ENCODE results near the gene EPS8L1. TPM values are rescaled to one million over a fixed set of nuclear protein-coding genes. Genes with fewer than 3 reads are reported as not detected.

EPS8L1 gene
- total RNA-seq, 1 experiment from 2014 or later, result 75.8 TPM

- no peak overlapping the region for H3K4me3 ChIP-seq (ENCODE audit: low read length)
- no peak overlapping the region for H3K4me2 ChIP-seq (ENCODE audit: low read length)
- no peaks in the 10 kb centered on the region for H3K4me1 ChIP-seq (ENCODE audit: insufficient read depth, low read length)
- H3K36me3 ChIP-seq (ENCODE audit: low read depth, low read length), result peaks cover 51% of the 10 kb centered on the region
- ChIA-PET CTCF (no interaction called here), POLR2A (ENCODE audit: unreplicated experiment) (no interaction called here)
- DNase-seq (no peak), ATAC-seq (no peak)
- intact Hi-C loops (cut with micrococcal nuclease), result no loop called here
- no peak overlapping the region for H3K9ac ChIP-seq (ENCODE audit: low read length)
- no peaks in the 10 kb centered on the region for H3K27me3 ChIP-seq (ENCODE audit: low read length)
- H3K27ac ChIP-seq (ENCODE audit: low read length), result no peak overlapping the region
- TSS peak; percentile 4 for BruUV-seq (replicated peaks)
- H3F3A ChIP-seq (ENCODE audit: low read length, unreplicated experiment), result no peaks in the 10 kb centered on the region
- no peaks in the 10 kb centered on the region for H3K9me2 ChIP-seq (replicated peaks; ENCODE audit: low read length)
- H3K79me2 ChIP-seq (ENCODE audit: low read length), result peaks cover 7% of the 10 kb centered on the region; the same call in 1 of the 2 replicates
- H3K9me3 ChIP-seq (ENCODE audit: low read length), result no peaks in the 10 kb centered on the region
- H4K20me1 ChIP-seq (ENCODE audit: low read length), result no peaks in the 10 kb centered on the region
- no peak overlapping the region for H2AFZ ChIP-seq (ENCODE audit: low read length)
- no peak for TF ChIP-seq CTCF (conservative IDR thresholded peaks at IDR 0.05; ENCODE audit: low read depth, low read length)
- TF ChIP-seq EZH2phosphoT487 (IDR thresholded peaks at IDR 0.05; ENCODE audit: borderline replicate concordance, low read length), result no peak
- no peak for TF ChIP-seq EZH2 (IDR thresholded peaks at IDR 0.05; ENCODE audit: low read length, unreplicated experiment)
These were observed 27.7 kb upstream of the EPS8L1 start for GRCh38 chr19:55047951-55048350.

GRCh38 chr19:55048446-55048845 lies 27.2 kb upstream of the EPS8L1 start:
- no peak overlapping the region for H3K9ac ChIP-seq (ENCODE audit: low read length)
- no peaks in the 10 kb centered on the region for H3K4me1 ChIP-seq (ENCODE audit: insufficient read depth, low read length)
- no peaks in the 10 kb centered on the region for H3K27me3 ChIP-seq (ENCODE audit: low read length)
- peaks cover 7% of the 10 kb centered on the region; the same call in 1 of the 2 replicates for H3K79me2 ChIP-seq (ENCODE audit: low read length)
- H2AFZ ChIP-seq (ENCODE audit: low read length), result no peak overlapping the region
- no peak overlapping the region for H3K4me3 ChIP-seq (ENCODE audit: low read length)
- no peaks in the 10 kb centered on the region for H3F3A ChIP-seq (ENCODE audit: low read length, unreplicated experiment)
- intact Hi-C loops (cut with micrococcal nuclease), result no loop called here
- no peaks in the 10 kb centered on the region for H3K9me2 ChIP-seq (replicated peaks; ENCODE audit: low read length)
- no peak for DNase-seq
- ChIA-PET CTCF (no interaction called here), POLR2A (ENCODE audit: unreplicated experiment) (no interaction called here)
- no peak overlapping the region for H3K4me2 ChIP-seq (ENCODE audit: low read length)
- H3K9me3 ChIP-seq (ENCODE audit: low read length), result no peaks in the 10 kb centered on the region
- BruUV-seq (replicated peaks), result no TSS peak
- H4K20me1 ChIP-seq (ENCODE audit: low read length), result no peaks in the 10 kb centered on the region
- no peak for ATAC-seq
- peaks cover 55% of the 10 kb centered on the region for H3K36me3 ChIP-seq (ENCODE audit: low read depth, low read length)
- no peak overlapping the region for H3K27ac ChIP-seq (ENCODE audit: low read length)
- TF ChIP-seq EZH2phosphoT487 (IDR thresholded peaks at IDR 0.05; ENCODE audit: borderline replicate concordance, low read length), result no peak
- TF ChIP-seq EZH2 (IDR thresholded peaks at IDR 0.05; ENCODE audit: low read length, unreplicated experiment), result no peak
- TF ChIP-seq CTCF (conservative IDR thresholded peaks at IDR 0.05; ENCODE audit: low read depth, low read length), result no peak

- no peaks in the 10 kb centered on the region for H3F3A ChIP-seq (ENCODE audit: low read length, unreplicated experiment)
- H3K4me2 ChIP-seq (ENCODE audit: low read length), result no peak overlapping the region
- ChIA-PET POLR2A (ENCODE audit: unreplicated experiment) (no interaction called here), CTCF (no interaction called here)
- no peaks in the 10 kb centered on the region for H3K27me3 ChIP-seq (ENCODE audit: low read length)
- TF ChIP-seq EZH2phosphoT487 (IDR thresholded peaks at IDR 0.05; ENCODE audit: borderline replicate concordance, low read length) (no peak), EZH2 (IDR thresholded peaks at IDR 0.05; ENCODE audit: low read length, unreplicated experiment) (no peak), CTCF (conservative IDR thresholded peaks at IDR 0.05; ENCODE audit: low read depth, low read length) (no peak)
- intact Hi-C loops (cut with micrococcal nuclease), result no loop called here
- ATAC-seq (no peak), DNase-seq (no peak)
- BruUV-seq (replicated peaks), result no TSS peak
- H4K20me1 ChIP-seq (ENCODE audit: low read length), result no peaks in the 10 kb centered on the region
- no peaks in the 10 kb centered on the region for H3K9me2 ChIP-seq (replicated peaks; ENCODE audit: low read length)
- H3K4me3 ChIP-seq (ENCODE audit: low read length), result no peak overlapping the region
- H3K79me2 ChIP-seq (ENCODE audit: low read length), result peaks cover 13% of the 10 kb centered on the region; the same call in 1 of the 2 replicates
- no peaks in the 10 kb centered on the region for H3K4me1 ChIP-seq (ENCODE audit: insufficient read depth, low read length)
- no peak overlapping the region for H3K9ac ChIP-seq (ENCODE audit: low read length)
- H3K27ac ChIP-seq (ENCODE audit: low read length), result no peak overlapping the region
- H3K9me3 ChIP-seq (ENCODE audit: low read length), result no peaks in the 10 kb centered on the region
- H2AFZ ChIP-seq (ENCODE audit: low read length), result no peak overlapping the region
- peaks cover 54% of the 10 kb centered on the region for H3K36me3 ChIP-seq (ENCODE audit: low read depth, low read length)
These were observed 24.7 kb upstream of the EPS8L1 start for GRCh38 chr19:55050749-55051532.
